Natural killer cell treated with Interleukin-12 subunit alpha and Interleukin-12 subunit beta and Interleukin-15 and Interleukin-18, amount 100 ng/mL, for 72 hours (primary cell): ENCODE results near the gene PRSS33. TPM values are rescaled to one million over a fixed set of nuclear protein-coding genes. Genes with fewer than 3 reads are reported as not detected.

ENCODE experiments used
- ATAC-seq, 2 donors: fragments of 150-1000 bp; cut with Tn5 transposase in 1 of 2; sonication (Bioruptor Pico), chemical (Tn5 transposase) in 1 of 2; 2 replicates each; pipeline ENCODE4 v1.10.0; 2021
- DNase-seq: peaks from one replicate; pipeline ENCODE4 v3.0.0; 2022; ENCODE audit warnings: low spot score
- H3K27ac Mint-ChIP-seq, 2 donors: 1 replicate in 1 of 2; 2 replicates in 1 of 2; pipeline ENCODE4 v1.8.0; 2022; ENCODE audit warnings: mixed read lengths in 2 of 2, mild to moderate bottlenecking in 1 of 2, moderate library complexity in 1 of 2
- H3K27me3 Mint-ChIP-seq, 2 donors: 1 replicate in 1 of 2; 2 replicates in 1 of 2; pipeline ENCODE4 v1.8.0; 2022; ENCODE audit warnings: mixed read lengths in 2 of 2
- H3K36me3 Mint-ChIP-seq: one replicate; pipeline ENCODE4 v1.8.0; 2022; ENCODE audit warnings: mixed read lengths
- H3K4me1 Mint-ChIP-seq, 2 donors: 1 replicate in 1 of 2; 2 replicates in 1 of 2; pipeline ENCODE4 v1.8.0; 2022; ENCODE audit warnings: low read depth in 2 of 2, mixed read lengths in 2 of 2, mild to moderate bottlenecking in 1 of 2
- H3K4me3 Mint-ChIP-seq: one replicate; pipeline ENCODE4 v1.8.0; 2022; ENCODE audit warnings: mixed read lengths
- H3K9me3 Mint-ChIP-seq: 2 replicates; pipeline ENCODE4 v1.8.0; 2022; ENCODE audit warnings: mixed read lengths
- total RNA-seq, 2 donors: library from RNA; stranded (reverse); gene quantifications; one replicate each; pipeline ENCODE4 v1.2.3, GENCODE V29; 2022

Gene PRSS33
- total RNA-seq, 2 donors from 2014 or later = not detected

DNA sequence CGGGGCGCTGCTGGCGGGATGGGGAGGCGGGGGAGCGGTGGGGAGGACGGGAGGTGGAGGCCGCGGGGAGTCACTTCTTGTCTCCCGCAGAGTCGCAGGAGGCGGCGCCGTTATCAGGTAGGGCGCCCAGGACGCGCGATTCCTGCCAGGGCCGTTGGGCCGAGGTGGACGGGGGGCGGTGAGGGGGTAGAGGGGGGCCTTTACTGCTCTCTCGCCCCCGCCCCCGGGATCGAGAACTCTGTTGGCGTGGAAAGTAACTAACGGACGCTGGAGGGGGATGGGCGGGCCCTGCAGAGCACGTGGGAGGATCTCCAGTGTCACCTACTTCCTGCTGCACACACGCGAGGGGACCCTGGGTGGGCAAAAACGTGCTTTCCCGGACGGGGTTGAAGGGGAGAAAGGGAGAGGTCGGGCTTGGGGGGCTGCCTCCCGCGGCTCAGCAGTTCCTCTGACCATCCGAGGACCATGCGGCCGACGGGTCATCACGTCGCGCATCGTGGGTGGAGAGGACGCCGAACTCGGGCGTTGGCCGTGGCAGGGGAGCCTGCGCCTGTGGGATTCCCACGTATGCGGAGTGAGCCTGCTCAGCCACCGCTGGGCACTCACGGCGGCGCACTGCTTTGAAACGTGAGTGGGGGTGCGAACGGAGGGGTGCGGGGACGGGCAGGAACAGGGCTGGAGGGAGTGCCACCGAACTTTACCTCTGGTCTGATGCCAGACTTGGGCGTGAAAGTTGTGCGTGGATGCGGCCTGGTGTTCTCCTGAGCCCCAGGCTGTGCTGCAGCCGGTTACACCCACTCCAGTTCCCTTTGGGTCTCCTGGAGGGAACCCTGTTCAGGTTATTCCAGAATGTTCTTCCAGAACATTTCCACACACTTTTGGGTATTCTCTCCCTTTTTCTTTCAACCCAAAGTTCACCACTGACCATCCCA lies 30.2 kb upstream of the PRSS33 start:
- Mint-ChIP-seq H3K9me3 (no peaks in the 10 kb centered on the region), H3K27me3 (no peaks in the 10 kb centered on the region), H3K36me3 (no peaks in the 10 kb centered on the region), H3K4me3 (no peak overlapping the region), H3K4me1 (peaks cover 0 to 2% of the 10 kb centered on the region in 2 donors), H3K27ac (no peak overlapping the region)
- no peak for ATAC-seq
- DNase-seq = no peak

DNA sequence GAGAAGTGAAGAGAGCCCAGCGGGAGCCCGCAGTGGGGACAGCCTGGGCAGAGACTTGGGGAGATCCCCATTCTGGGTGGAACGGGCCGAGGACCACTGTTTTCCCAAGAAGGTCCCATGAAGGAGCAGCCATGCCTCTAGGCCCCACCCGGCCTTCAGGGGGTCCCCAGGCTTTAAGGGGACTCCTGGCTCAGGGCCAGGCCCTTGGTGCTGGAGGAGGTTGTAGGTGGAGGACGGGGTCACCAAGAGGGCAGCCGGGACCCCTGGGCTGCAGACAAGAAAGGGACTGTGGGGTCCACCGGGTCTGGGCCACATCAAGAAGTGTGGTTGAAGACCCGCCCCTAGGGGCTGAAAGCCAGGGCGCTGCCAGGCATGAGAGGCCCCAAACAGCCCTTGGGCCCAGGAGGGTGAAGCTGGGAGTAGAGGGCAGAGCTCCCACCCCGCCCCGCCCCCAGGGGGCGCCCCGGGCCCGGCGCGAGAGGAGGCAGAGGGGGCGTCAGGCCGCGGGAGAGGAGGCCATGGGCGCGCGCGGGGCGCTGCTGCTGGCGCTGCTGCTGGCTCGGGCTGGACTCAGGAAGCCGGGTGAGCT lies 29.5 kb upstream of the PRSS33 start, which contains the start of gene PRSS21:
Gene PRSS21, plus strand, starts transcription at position 487 of the 589 bp plus-strand sequence. Its CDS starts 32 bp downstream, at position 519.
- Mint-ChIP-seq H3K27me3 (no peaks in the 10 kb centered on the region), H3K4me3 (no peak within 1 kb of the TSS), H3K9me3 (no peaks in the 10 kb centered on the region), H3K36me3 (no peaks in the 10 kb centered on the region), H3K27ac (no peak within 1 kb of the TSS), H3K4me1 (peaks cover 0 to 2% of the 10 kb centered on the region in 2 donors)
- ATAC-seq = peak; percentile 49 to 75
- DNase-seq = no peak

DNA sequence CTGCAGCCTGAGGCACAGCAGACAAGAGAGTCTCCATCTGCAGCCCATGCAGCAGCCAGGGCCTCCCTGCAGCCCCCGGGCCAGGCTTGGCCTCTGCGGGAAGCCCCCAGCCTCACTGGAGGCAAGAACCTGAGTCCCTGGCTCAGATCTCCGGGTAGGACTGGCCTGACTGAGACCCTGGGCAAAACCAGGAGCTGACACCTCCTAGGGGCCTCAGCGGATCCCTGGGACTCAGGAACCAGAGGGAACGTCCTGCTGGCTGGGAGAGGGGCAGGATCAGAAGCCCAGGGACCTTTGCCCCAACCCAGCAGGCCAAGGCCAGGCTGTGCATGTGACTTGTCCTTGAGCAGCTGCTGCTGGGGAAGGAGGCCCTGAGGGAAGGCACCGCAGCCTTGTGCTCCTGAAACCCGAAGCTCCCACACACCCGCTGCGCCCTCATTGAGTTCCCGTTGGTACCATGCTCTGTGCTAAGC lies 28.0 kb upstream of the PRSS33 start:
- ATAC-seq = no peak
- Mint-ChIP-seq H3K27me3 (no peaks in the 10 kb centered on the region), H3K4me3 (no peak overlapping the region)

DNA sequence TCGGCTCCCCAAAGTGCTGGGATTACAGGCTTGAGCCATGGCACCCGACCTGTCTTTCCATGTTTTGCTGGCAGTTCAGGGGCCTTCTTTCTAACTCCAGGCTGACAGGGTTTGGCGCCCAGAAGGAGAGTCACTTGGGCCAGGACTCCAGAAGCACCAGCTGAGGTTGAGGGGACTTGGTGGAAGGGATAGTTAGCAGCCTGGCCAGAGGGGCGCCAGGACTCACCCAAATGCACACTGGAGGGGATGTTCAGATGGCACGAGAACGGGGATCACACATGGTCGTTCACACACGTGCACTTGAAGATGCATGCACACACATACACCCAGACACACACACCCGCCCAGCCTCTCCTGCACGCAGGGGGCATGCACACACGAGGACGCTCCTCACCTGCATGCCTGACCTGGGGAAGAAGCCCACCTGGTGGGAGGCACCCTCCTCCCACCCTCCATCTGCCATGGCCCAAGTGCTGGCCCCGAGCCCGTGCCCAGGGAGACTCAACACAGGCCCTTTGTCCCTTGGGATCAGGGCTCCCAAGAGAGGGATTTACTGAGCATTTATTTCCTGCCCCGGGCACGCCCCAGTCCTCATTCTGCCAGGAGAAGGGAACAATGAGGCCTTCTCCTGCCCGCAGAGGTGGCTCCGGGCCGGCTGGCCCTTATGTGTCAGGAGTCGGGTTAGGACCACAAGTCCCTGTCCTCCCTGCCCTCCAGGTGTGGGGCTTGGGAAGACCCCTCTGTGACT lies 27.4 kb upstream of the PRSS33 start:
- no peaks in the 10 kb centered on the region for H3K36me3 Mint-ChIP-seq
- no peaks in the 10 kb centered on the region for H3K27me3 Mint-ChIP-seq
- H3K9me3 Mint-ChIP-seq = no peaks in the 10 kb centered on the region
- peaks cover 0 to 6% of the 10 kb centered on the region in 2 donors for H3K4me1 Mint-ChIP-seq
- no peak for DNase-seq
- H3K4me3 Mint-ChIP-seq = no peak overlapping the region
- no peak overlapping the region for H3K27ac Mint-ChIP-seq
- ATAC-seq = no peak

More for the DNA sequence above, 28.0 kb upstream of the PRSS33 start:
- Mint-ChIP-seq H3K27ac (no peak overlapping the region), H3K4me1 (peaks cover 0 to 6% of the 10 kb centered on the region in 2 donors), H3K36me3 (no peaks in the 10 kb centered on the region), H3K9me3 (no peaks in the 10 kb centered on the region)
- DNase-seq = no peak

DNA sequence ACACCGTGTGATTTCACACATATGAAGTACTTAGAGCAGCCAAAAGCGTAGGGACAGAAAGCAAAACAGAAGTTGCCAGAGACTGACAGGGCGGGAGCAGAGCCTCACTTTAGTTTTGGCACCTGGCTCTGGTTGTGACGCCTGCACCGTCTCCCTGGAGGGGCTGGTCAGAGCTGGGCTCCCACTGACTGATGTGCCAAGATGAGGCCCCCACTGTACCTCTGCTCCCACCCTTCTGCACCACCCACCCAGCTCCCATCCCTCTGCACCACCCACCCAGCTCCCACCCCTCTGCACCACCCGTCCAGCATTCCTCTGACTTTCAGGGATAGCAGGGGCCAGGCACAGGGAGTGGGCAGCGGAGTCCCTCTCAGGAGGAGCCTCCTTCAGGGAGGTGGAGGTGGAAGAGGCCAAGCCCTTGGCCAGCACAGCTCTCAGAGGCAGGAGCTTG lies 26.4 kb upstream of the PRSS33 start:
- H3K4me1 Mint-ChIP-seq = peaks cover 0 to 6% of the 10 kb centered on the region in 2 donors
- no peaks in the 10 kb centered on the region for H3K36me3 Mint-ChIP-seq
- DNase-seq = no peak

DNA sequence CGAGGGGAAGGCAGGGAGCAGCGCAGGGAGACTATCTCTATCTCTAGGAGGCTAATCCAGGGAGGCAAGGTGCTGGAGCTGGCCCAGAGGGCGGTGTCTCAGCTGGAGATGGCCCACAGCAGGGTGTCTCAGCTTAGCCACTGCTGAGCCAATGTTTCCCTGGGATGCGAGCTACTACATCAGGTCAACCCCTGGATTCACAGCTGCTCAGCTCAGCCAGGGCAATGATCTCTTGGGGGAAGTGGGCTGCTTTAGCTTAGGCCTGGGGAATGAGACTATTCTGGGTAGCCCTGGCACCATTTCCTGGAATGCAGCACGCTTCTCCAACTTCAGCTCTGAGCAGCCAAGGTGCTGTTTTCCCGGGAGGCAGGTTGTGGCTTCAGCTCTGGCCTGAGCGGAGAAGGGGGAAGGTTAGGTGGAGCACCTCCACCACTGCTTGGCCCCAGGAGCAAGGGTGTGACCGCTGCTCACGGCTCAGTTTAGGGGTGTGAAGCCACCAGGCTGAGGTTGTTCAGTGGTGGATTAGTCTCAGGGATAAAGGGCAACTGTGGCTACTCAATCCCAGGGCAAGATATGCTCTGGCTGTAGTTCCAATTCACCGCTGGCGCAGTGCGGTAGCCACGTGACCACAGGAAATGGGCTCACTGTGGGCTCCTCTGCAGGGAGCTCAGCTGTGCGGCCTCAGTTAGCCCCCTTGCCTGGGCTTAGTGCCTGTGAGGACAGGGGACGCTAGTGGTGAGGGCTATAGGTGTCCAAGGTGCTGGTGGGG lies 24.5 kb upstream of the PRSS33 start:
- Mint-ChIP-seq H3K36me3 (no peaks in the 10 kb centered on the region), H3K4me1 (peaks cover 0 to 3% of the 10 kb centered on the region in 2 donors), H3K9me3 (no peaks in the 10 kb centered on the region), H3K27me3 (peaks cover 4 to 10% of the 10 kb centered on the region in 2 donors), H3K4me3 (no peak overlapping the region), H3K27ac (no peak overlapping the region)
- ATAC-seq = peak; percentile 36 to 72
- no peak for DNase-seq

More for the DNA sequence above, 26.4 kb upstream of the PRSS33 start:
- no peaks in the 10 kb centered on the region for H3K9me3 Mint-ChIP-seq
- H3K4me3 Mint-ChIP-seq = no peak overlapping the region
- peaks cover 2 to 8% of the 10 kb centered on the region in 2 donors for H3K27me3 Mint-ChIP-seq
- peak in 1 of 2 donors; percentile 45 for ATAC-seq
- H3K27ac Mint-ChIP-seq = no peak overlapping the region

DNA sequence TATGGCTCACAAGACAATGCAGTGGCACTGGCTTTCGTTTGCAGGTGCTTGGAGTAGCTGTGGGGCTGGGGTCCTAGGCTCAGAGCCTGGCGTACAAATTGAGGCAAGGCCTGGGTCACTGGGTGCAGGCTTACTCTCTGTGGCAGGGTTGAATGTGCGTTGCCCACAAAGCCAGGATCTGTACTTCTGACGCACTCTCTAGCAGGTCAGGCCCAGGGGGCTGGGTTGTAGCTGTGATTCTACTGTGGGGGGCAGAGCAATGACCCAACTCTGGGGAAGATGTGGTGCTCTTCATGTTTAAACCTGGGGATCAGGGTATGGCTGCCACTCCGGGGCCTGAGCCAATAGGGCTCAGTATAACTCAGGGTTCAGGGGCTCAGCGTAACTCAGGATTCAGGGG lies 23.3 kb upstream of the PRSS33 start:
- H3K36me3 Mint-ChIP-seq = no peaks in the 10 kb centered on the region
- no peak overlapping the region for H3K4me3 Mint-ChIP-seq
- peaks cover 0 to 3% of the 10 kb centered on the region in 2 donors for H3K4me1 Mint-ChIP-seq
- no peak overlapping the region for H3K27ac Mint-ChIP-seq
- no peak for DNase-seq
- H3K27me3 Mint-ChIP-seq = peaks cover 8 to 10% of the 10 kb centered on the region in 2 donors
- no peaks in the 10 kb centered on the region for H3K9me3 Mint-ChIP-seq
- no peak for ATAC-seq

DNA sequence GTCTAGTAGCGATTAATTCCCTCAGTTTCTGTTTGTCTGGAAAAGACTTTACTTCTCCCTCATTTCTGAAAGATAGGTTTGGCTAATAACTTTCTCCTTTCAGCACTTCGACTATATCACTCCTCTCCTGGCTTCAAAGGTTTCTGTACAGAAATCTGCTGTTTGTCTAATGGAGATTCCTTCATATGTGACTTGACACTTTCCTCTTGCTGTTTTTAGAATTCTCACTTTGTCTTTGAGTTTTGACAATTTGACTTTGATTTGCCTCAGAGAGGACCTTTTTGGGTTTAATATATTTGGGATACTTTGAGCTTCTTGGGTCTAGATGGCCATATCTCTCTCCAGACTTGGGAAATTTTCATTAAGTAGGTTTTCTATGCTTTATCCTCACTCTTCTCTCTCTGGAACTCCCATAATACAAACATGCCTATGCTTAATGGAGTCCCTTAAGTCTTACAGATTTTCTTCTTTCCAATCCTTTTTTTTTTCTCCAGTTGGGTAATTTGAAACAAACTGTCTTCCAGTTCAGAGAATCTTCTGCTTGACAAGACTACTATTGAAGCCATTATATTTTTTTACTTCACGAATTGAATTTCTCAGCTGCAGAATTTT lies 21.9 kb upstream of the PRSS33 start:
- DNase-seq (no peak), ATAC-seq (no peak)
- peaks cover 8 to 10% of the 10 kb centered on the region in 2 donors for H3K27me3 Mint-ChIP-seq
- H3K9me3 Mint-ChIP-seq = no peaks in the 10 kb centered on the region
- no peaks in the 10 kb centered on the region for H3K36me3 Mint-ChIP-seq
- no peak overlapping the region for H3K4me3 Mint-ChIP-seq
- H3K27ac Mint-ChIP-seq = no peak overlapping the region
- H3K4me1 Mint-ChIP-seq = peaks cover 0 to 3% of the 10 kb centered on the region in 2 donors

DNA sequence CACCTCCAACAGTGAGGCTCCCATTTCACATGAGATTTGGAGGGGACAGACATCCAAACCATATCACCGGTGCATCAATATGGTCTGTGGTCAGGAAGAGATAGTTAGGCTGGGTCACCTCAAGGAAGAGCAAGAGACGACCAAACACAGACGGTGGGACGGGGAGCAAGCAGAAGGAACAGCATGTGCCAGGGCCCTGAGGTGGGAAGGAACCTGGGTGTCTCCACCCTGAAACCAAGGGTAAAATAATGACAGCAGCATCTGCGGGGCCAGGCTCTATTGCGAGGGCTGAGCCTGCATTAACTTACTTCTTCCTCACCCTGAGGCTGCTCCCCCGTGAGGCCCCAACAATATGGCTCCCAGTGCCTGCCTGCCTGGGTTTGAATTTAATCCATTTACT lies 20.8 kb upstream of the PRSS33 start:
- H3K4me1 Mint-ChIP-seq = peaks cover 0 to 3% of the 10 kb centered on the region in 2 donors
- H3K9me3 Mint-ChIP-seq = no peaks in the 10 kb centered on the region
- ATAC-seq = no peak
- H3K27me3 Mint-ChIP-seq = peaks cover 8 to 12% of the 10 kb centered on the region in 2 donors
- H3K4me3 Mint-ChIP-seq = no peak overlapping the region
- no peak overlapping the region for H3K27ac Mint-ChIP-seq
- H3K36me3 Mint-ChIP-seq = no peaks in the 10 kb centered on the region
- DNase-seq = no peak

DNA sequence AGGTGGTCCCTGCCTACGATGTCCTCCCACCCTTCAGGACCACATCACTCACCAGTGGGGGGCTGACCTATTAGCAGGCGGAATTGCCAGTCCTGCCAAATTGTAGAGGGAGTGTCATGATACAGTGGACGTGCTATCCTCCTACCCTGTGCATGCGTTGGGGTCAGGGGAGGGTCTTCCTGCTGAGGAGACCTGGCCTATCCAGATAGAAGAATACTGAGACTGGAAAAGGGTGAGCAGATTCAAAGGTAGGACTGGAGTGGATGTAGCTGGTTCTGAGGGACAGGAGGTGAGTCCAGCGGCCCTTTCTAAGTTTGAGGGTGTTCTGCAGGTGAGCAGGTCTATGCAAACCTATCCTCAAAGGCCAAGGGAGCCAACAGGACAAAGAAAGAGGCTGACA lies 18.9 kb upstream of the PRSS33 start:
- H3K4me1 Mint-ChIP-seq = no peaks in the 10 kb centered on the region
- H3K9me3 Mint-ChIP-seq = no peaks in the 10 kb centered on the region
- H3K4me3 Mint-ChIP-seq = no peak overlapping the region
- H3K27ac Mint-ChIP-seq = no peak overlapping the region
- DNase-seq = no peak
- peaks cover 8 to 16% of the 10 kb centered on the region in 2 donors for H3K27me3 Mint-ChIP-seq
- no peaks in the 10 kb centered on the region for H3K36me3 Mint-ChIP-seq
- ATAC-seq = no peak

DNA sequence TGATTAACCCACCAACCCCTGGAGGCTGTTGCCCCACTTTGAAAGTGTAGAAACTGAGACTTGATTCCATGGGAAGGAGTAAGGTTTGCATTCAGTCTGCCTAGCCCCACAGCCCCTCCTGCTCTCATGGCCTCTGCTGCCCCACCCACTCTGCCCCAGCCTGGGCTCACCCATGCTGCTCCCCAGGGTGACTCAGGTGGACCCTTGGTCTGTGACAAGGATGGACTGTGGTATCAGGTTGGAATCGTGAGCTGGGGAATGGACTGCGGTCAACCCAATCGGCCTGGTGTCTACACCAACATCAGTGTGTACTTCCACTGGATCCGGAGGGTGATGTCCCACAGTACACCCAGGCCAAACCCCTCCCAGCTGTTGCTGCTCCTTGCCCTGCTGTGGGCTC lies 17.4 kb upstream of the PRSS33 start:
- Mint-ChIP-seq H3K9me3 (no peaks in the 10 kb centered on the region), H3K4me1 (no peaks in the 10 kb centered on the region), H3K27ac (no peak overlapping the region), H3K27me3 (peaks cover 8 to 16% of the 10 kb centered on the region in 2 donors), H3K4me3 (no peak overlapping the region), H3K36me3 (no peaks in the 10 kb centered on the region)
- ATAC-seq (peak in 1 of 2 donors; percentile 33), DNase-seq (no peak)

DNA sequence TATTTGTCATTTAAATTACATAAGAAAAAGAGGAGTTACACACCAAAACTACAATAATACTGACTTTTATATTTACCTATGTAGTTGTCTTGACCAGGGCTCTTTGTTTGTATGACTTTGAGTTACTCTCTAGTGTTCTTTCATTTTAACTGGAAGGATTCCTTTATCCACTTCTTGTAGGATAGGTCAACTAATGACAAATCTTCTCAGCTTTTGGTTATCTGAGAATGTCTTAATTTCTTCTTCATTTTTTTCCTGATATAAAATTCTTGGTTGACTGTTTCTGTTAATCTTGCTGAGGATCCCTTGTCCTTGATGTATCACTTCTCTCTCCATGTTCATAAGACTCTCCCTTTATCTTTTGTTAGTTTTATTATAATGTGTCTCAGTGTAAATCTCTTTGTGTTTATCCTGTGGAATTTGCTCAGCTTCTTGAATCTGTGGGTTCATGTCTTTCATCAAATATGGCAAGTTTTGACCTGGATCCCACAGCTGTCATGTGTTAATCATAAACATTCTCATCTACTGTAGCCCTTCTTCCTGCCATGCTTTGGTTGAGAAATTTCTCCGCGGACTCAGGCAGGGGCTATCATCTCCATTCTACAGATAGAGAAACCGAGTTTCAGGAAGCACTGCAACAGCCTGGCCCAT lies 16.3 kb upstream of the PRSS33 start:
- Mint-ChIP-seq H3K36me3 (no peaks in the 10 kb centered on the region), H3K27me3 (peaks cover 5 to 7% of the 10 kb centered on the region in 2 donors), H3K4me3 (no peak overlapping the region), H3K9me3 (no peaks in the 10 kb centered on the region), H3K4me1 (no peaks in the 10 kb centered on the region), H3K27ac (no peak overlapping the region)
- ATAC-seq (no peak), DNase-seq (no peak)
